Activated T-helper 17 cell treated with anti-CD3 and anti-CD28 coated beads, Interleukin-2, amount 50 U/mL, for 72 hours (primary cell): ENCODE measurements around the gene GSK3A. TPM values are rescaled to one million over a fixed set of nuclear protein-coding genes. Genes with fewer than 3 reads are reported as not detected.
A peak's percentile ranks its signal among the peaks of the same experiment; 100 is the strongest.

ENCODE experiments used
- ATAC-seq: fragments of 150-1000 bp; cut with Tn5 transposase; replicated peaks from 2 replicates; pipeline ENCODE4 v1.10.0; 2021; ENCODE audit warnings: mild to moderate bottlenecking, moderate library complexity
- H3K27ac Mint-ChIP-seq: one replicate; pipeline ENCODE4 v1.8.0; 2022; ENCODE audit warnings: mixed read lengths
- H3K27me3 Mint-ChIP-seq: one replicate; pipeline ENCODE4 v1.8.0; 2022; ENCODE audit warnings: mixed read lengths
- H3K36me3 Mint-ChIP-seq: one replicate; pipeline ENCODE4 v1.8.0; 2022; ENCODE audit warnings: low read depth, mild to moderate bottlenecking, mixed read lengths
- H3K4me1 Mint-ChIP-seq: one replicate; pipeline ENCODE4 v1.8.0; 2022; ENCODE audit warnings: mixed read lengths
- H3K4me3 Mint-ChIP-seq: one replicate; pipeline ENCODE4 v1.8.0; 2022; ENCODE audit warnings: mild to moderate bottlenecking, mixed read lengths
- H3K9me3 Mint-ChIP-seq: one replicate; pipeline ENCODE4 v1.8.0; 2022; ENCODE audit warnings: mixed read lengths
- total RNA-seq, 2 donors: library from RNA; stranded (reverse); gene quantifications; one replicate each; pipeline ENCODE4 v1.2.3, GENCODE V29; 2022

Gene GSK3A
- total RNA-seq, 2 donors from 2014 or later: 30.3 to 47.2 TPM

DNA sequence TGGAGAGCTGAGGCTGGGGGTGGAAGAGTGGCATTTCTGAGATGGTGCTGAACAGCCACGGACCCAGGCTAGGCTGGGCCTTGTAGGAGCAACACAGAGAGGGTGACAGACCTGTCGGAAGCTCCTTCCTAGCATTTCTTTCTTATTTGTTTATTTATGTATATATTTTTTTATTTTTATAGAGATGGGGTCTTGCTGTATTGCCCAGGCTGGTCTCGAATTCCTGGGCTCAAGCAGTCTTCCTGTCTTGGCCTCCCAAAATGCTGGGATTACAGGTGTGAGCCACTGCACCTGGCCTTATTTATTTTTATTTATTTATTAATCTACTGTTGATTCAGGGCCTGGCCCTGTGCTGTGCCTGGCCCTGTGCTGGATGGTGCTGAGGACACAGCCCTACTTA lies 33.1 kb upstream of the GSK3A start:
- H3K4me3 Mint-ChIP-seq: no peak overlapping the region

DNA sequence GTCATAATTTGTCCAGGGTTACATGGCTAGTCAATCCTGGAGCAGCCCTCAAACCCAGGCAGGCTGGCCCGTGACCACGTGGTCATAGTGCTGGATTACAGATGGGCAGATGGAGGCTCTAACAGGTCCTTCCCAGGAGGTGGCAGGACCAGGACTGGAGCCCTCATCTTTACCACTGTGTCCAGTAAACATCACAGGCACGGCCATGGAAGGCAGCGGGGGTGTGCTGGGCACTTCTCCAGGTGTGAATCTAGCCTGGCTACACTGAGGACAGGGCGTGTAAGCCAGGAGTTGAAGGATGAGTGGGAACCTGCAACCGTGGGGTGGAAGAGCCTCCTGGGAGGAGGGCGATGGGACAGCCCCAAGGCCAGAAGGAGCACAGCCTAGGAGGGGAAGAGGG lies 32.7 kb upstream of the GSK3A start:
- Mint-ChIP-seq H3K4me1 (peaks cover 43% of the 10 kb centered on the region), H3K36me3 (peaks cover 65% of the 10 kb centered on the region), H3K9me3 (no peaks in the 10 kb centered on the region), H3K27ac (peak overlapping the region; percentile 46), H3K4me3 (no peak overlapping the region), H3K27me3 (no peaks in the 10 kb centered on the region)
- no peak for ATAC-seq

More for the DNA sequence above, 33.1 kb upstream of the GSK3A start:
- Mint-ChIP-seq H3K9me3 (no peaks in the 10 kb centered on the region), H3K27me3 (no peaks in the 10 kb centered on the region), H3K36me3 (peaks cover 65% of the 10 kb centered on the region), H3K27ac (peak overlapping the region; percentile 46), H3K4me1 (peaks cover 43% of the 10 kb centered on the region)
- ATAC-seq: no peak

DNA sequence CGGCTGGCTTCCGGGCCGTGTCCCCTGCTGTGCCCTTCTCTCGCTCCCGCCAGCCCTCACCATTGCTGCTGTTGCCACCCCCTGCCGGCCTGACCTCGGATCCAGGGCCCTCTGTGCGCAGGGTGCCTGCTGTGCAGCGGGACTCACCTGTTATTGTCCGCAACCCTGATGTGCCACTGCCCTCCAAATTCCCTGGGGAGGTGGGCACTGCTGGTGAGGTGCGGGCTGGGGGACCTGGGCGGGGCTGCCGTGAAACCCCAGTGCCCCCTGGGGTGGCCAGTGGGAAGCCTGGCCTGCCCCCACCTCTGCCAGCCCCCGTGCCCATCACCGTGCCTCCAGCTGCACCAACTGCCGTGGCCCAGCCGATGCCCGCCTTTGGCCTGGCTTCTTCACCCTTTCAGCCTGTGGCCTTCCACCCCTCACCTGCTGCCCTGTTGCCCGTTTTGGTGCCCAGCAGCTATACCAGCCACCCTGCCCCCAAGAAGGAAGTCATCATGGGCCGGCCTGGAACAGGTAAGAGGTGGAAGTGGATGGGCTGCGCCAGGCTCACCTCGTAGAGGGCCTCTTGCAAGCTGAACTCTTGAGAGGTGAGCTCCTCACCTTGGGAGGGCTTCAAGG lies 31.8 kb upstream of the GSK3A start:
- Mint-ChIP-seq H3K4me1 (peaks cover 38% of the 10 kb centered on the region), H3K36me3 (peaks cover 58% of the 10 kb centered on the region), H3K27me3 (no peaks in the 10 kb centered on the region), H3K9me3 (no peaks in the 10 kb centered on the region), H3K4me3 (no peak overlapping the region), H3K27ac (no peak overlapping the region)
- no peak for ATAC-seq

DNA sequence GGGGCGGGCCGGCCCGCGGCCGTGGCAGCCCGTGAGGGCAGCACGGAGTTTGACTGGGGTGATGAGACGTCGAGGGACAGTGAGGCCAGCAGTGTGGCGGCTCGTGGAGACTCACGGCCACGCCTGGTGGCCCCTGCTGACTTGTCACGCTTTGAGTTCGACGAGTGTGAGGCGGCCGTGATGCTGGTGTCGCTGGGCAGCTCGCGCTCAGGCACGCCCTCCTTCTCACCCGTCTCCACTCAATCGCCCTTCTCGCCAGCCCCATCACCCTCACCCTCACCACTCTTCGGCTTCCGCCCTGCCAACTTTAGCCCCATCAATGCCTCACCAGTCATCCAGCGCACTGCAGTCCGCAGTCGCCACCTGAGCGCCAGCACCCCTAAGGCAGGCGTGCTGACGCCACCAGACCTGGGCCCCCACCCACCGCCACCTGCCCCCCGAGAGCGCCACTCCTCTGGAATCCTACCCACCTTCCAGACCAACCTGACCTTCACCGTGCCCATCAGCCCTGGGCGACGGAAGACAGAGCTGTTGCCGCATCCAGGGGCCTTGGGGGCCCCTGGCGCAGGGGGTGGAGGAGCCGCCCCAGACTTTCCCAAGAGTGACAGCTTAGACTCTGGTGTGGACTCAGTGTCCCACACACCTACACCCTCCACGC lies 31.1 kb upstream of the GSK3A start:
- peaks cover 52% of the 10 kb centered on the region for H3K36me3 Mint-ChIP-seq
- H3K27me3 Mint-ChIP-seq: no peaks in the 10 kb centered on the region
- H3K4me3 Mint-ChIP-seq: peak overlapping the region; percentile 22
- no peaks in the 10 kb centered on the region for H3K9me3 Mint-ChIP-seq
- no peak for ATAC-seq
- H3K27ac Mint-ChIP-seq: no peak overlapping the region
- H3K4me1 Mint-ChIP-seq: peaks cover 32% of the 10 kb centered on the region

DNA sequence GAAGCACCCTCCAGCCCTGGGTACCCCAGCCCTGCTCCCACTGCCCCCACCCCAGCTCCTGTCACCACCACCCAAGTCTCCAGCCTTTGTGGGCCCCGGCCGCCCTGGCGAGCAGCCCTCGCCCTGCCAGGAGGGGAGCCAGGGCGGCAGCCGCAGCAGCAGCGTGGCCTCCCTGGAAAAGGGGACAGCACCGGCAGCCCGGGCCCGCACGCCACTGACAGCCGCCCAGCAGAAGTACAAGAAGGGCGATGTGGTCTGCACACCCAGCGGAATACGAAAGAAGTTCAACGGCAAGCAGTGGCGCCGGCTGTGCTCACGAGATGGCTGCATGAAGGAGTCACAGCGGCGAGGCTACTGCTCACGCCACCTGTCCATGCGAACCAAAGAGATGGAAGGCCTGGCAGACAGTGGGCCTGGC lies 30.6 kb upstream of the GSK3A start:
- Mint-ChIP-seq H3K27me3 (no peaks in the 10 kb centered on the region), H3K27ac (no peak overlapping the region), H3K36me3 (peaks cover 48% of the 10 kb centered on the region), H3K4me1 (peaks cover 26% of the 10 kb centered on the region), H3K9me3 (no peaks in the 10 kb centered on the region), H3K4me3 (peak overlapping the region; percentile 22)
- ATAC-seq: no peak

DNA sequence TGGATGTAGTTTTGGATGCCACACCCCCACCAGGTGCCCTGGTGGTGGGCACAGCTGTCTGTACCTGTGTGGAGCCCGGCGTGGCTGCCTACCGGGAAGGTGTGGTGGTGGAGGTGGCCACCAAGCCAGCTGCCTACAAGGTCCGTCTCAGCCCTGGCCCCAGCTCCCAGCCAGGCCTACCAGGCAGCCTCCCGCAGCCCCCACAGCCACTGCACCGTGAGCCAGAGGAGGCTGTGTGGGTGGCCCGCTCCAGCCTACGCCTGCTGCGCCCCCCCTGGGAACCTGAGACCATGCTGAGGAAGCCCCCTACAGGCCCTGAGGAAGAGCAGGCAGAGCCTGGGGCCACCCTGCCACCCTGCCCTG lies 30.1 kb upstream of the GSK3A start:
- H3K36me3 Mint-ChIP-seq: peaks cover 48% of the 10 kb centered on the region
- peaks cover 26% of the 10 kb centered on the region for H3K4me1 Mint-ChIP-seq
- H3K9me3 Mint-ChIP-seq: no peaks in the 10 kb centered on the region
- no peak overlapping the region for H3K27ac Mint-ChIP-seq
- H3K27me3 Mint-ChIP-seq: no peaks in the 10 kb centered on the region
- no peak for ATAC-seq
- no peak overlapping the region for H3K4me3 Mint-ChIP-seq

DNA sequence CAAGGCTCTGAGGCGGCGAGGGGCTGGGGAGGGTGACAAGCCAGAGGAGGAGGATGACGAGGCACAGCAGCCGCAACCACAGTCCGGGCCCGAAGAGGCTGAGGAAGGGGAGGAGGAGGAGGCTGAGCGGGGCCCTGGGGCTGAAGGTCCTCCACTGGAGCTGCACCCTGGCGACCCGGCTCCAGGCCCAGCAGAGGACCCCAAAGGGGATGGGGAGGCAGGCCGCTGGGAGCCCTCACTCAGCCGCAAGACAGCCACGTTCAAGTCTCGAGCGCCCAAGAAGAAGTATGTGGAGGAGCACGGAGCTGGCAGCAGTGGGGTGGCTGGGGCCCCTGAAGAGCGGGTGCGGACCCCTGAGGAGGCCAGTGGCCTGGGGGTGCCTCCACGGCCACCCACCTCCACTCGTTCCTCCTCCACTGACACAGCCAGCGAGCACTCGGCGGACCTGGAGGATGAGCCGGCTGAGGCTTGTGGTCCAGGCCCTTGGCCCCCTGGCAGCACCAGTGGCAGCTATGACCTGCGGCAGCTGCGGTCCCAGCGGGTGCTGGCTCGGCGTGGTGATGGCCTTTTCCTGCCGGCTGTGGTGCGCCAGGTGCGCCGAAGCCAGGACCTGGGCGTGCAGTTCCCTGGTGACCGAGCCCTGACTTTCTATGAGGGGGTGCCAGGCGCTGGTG lies 29.6 kb upstream of the GSK3A start:
- ATAC-seq: no peak
- no peak overlapping the region for H3K4me3 Mint-ChIP-seq
- no peak overlapping the region for H3K27ac Mint-ChIP-seq
- H3K4me1 Mint-ChIP-seq: peaks cover 26% of the 10 kb centered on the region
- H3K9me3 Mint-ChIP-seq: no peaks in the 10 kb centered on the region
- no peaks in the 10 kb centered on the region for H3K27me3 Mint-ChIP-seq
- H3K36me3 Mint-ChIP-seq: peaks cover 43% of the 10 kb centered on the region

DNA sequence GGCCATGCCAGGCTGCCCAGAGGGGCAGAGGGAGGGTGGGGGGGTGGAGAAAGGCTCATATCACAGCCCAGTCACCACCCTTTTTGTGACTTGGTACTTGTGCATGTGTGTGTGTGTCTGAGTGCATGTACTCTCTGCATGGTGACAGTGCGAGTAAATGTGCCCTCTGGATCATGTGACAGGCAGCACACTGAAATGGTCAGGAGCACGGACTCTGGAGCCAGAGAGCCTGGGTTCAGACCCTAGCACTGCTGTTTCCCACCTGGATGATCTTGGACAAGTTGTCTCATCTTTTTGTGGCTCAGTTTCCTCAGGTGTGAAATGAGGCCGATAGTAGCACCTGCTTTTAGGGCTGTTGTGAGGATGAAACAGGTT lies 28.6 kb upstream of the GSK3A start:
- Mint-ChIP-seq H3K4me1 (peaks cover 22% of the 10 kb centered on the region), H3K27me3 (no peaks in the 10 kb centered on the region), H3K4me3 (no peak overlapping the region), H3K36me3 (peaks cover 33% of the 10 kb centered on the region), H3K9me3 (no peaks in the 10 kb centered on the region), H3K27ac (no peak overlapping the region)
- no peak for ATAC-seq

DNA sequence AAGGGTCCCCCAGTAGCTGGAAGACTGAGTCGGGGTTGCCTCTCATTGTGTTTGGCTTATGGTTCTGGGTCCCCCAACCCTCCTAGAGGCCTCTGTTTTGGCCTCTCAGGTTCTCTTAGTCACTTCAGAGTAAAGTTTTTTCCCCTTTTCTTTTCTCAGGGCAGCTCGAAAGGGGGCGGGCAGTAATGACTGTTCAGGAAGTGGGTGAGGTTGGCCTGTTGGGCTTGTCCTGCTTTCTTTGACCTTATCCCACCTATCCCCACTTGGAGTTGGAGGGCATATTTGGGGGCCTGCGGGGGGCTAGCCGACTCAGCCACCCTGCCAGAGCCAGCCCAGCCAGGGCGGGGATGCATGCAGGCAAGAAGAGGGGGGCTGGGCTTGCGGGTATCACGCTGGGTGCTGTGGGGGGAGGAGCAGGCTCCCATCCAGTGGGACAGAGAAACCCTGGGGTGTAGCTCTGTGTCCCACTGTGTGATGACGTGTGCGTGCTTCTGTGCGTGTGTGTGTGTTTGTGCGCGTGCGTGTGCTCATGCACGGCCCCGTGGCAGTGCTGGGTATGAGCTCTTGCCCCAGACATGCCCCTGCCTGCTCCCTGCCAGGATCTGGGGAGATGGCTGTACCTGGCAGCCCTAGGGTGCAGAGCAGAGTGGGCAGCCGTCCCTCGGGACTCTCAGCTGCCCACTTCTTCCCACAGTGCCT lies 28.1 kb upstream of the GSK3A start:
- Mint-ChIP-seq H3K36me3 (peaks cover 30% of the 10 kb centered on the region), H3K4me1 (peaks cover 18% of the 10 kb centered on the region), H3K27ac (no peak overlapping the region), H3K9me3 (no peaks in the 10 kb centered on the region), H3K27me3 (no peaks in the 10 kb centered on the region), H3K4me3 (no peak overlapping the region)
- peak; percentile 24 for ATAC-seq

DNA sequence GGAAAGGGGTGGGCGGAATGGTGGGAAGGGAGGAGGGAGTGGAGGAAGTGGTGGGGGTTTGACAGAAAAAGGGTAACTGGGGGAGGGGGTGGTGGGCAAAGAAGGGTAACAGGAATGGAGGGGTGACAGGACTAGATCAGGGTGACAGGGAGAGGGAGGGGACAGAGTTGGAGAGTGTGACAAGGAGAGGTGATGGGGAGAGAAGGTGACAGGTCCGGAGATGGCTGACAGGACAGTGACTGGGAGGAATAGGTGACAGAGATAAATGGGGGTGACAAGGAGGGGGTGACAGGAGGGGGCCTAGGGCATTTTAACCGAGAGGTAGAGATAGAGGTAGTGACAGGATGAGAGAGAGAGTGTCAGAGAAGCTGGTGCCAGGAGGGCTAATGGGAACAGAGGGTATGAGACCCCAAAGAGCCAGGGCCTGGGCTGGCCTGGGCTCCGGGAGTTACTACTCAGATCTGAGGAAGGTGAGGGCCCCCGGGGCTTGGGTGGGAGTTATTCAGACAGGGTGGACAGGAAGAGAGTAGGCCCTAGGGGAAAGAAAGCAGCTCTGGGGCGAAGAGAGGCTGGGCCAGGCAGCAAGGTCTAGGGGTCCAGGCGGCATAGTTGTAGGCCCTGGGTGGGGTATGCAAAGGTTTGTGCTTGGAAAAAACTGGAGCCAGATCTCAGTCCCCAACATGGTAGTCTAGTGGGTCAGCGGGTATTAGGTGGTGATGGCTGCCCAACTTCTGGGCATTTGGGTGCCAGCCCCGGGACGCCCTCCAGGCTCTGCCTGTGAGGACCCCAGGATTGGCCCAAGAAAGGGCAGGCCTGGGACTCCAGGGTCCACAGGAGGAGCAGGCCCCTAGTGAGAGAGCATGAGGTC lies 27.3 kb upstream of the GSK3A start:
- H3K36me3 Mint-ChIP-seq: peaks cover 23% of the 10 kb centered on the region

DNA sequence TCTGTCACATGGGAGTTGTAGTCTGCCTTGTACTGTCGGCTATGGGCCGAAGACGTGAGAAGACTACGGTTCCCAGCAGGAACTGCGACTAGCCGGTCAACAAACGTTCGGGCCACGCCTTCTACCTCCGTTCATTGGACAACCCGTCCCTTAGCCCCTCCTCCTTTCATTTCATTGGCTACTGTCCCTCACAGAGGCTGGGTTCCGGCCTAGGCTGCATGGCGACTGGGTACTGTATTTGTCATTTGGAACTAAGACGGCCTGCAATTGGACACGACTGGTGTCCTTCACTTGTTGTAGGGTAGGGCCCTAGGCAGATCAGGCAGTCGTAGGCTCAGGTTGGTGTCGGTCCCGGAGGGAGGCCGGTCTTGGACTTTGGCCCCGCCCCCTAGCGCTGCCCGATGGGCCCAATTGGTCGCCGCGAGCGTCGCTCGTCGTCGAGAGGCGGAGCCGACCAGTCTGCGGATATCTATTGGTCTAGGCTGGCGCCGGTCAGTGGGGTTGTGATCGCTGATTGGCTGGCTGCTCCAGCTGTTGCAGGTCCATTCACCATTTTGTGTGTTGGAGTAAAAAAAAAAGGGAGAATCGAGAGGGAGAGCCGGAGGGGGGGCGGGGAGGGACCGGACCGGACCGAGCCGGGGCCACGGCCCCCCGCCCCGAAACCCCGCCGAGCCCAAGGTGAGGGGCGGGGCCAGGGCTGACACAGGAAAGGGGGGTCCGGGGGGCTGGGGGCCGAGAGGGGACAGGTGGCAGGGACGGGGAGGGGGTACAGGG lies 26.5 kb upstream of the GSK3A start, which contains the start of gene CIC:
Gene CIC, plus strand, starts transcription at position 549 of the 774 bp plus-strand sequence. CDS start 2,532 bp downstream, outside the sequence.
- H3K27me3 Mint-ChIP-seq: no peaks in the 10 kb centered on the region
- H3K9me3 Mint-ChIP-seq: no peaks in the 10 kb centered on the region
- no peak within 1 kb of the TSS for H3K27ac Mint-ChIP-seq
- peak; percentile 83 for ATAC-seq
- H3K36me3 Mint-ChIP-seq: peaks cover 15% of the 10 kb centered on the region
- H3K4me3 Mint-ChIP-seq: no peak within 1 kb of the TSS
- peaks cover 9% of the 10 kb centered on the region for H3K4me1 Mint-ChIP-seq

More for the DNA sequence above, 27.3 kb upstream of the GSK3A start:
- Mint-ChIP-seq H3K4me3 (no peak overlapping the region), H3K9me3 (no peaks in the 10 kb centered on the region), H3K4me1 (peaks cover 12% of the 10 kb centered on the region), H3K27me3 (no peaks in the 10 kb centered on the region), H3K27ac (no peak overlapping the region)
- ATAC-seq: no peak

DNA sequence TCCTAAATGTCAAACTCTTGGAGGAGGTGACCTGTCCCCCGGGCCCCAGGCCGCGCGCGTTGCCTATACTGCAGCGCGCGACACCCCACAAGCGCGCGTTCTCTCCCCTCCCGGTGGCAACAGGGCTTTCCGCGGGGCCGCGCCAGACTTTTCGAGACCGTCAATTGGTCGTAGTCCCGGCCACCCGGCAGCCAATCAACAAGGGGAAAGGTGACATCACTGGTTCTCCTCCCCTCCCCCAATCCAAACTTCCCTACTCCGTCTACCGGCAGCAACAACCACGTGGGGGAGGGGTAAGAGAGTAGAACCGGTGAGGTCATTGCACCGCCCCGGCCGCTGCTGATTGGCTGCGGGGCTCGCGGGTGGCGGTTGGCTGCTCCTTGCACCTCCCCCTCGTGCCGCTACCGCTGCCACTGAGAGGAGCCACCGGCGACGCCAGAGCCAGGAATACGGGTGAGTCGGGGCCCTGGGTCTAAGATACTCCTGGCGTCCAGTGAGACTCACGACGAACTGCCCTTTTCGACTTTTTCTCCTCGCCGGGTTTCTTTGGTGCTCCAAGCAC lies 25.8 kb upstream of the GSK3A start:
- H3K27ac Mint-ChIP-seq: no peak overlapping the region
- peaks cover 9% of the 10 kb centered on the region for H3K4me1 Mint-ChIP-seq
- no peaks in the 10 kb centered on the region for H3K27me3 Mint-ChIP-seq
- H3K9me3 Mint-ChIP-seq: no peaks in the 10 kb centered on the region
- ATAC-seq: peak; percentile 68
- H3K4me3 Mint-ChIP-seq: no peak overlapping the region
- peaks cover 8% of the 10 kb centered on the region for H3K36me3 Mint-ChIP-seq

DNA sequence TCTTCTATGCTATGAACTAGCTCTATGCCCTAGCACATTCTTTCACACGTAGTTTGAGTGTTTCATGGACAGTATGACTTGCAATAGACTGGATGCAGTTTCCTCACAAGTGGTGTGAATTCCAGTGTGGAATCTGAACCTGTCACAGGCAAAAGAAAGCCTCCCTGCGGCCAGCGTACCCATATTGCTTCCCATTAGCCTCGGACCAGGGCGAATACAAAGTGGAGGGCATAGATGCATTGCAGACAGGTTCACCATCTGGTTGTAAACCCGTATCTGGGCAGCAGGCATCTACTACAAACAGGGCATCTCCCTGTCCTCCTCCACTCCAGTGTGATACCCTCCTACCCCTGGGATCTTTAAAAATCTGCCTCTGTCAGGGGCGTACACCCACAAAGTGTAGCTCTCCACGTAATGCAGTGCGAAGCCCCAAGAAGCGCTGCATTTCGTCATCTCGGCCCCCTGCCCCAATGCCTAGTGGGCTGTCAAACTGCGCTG lies 25.3 kb upstream of the GSK3A start:
- peaks cover 9% of the 10 kb centered on the region for H3K4me1 Mint-ChIP-seq
- no peak overlapping the region for H3K27ac Mint-ChIP-seq
- no peak for ATAC-seq
- H3K4me3 Mint-ChIP-seq: no peak overlapping the region
- peaks cover 3% of the 10 kb centered on the region for H3K36me3 Mint-ChIP-seq
- no peaks in the 10 kb centered on the region for H3K27me3 Mint-ChIP-seq
- H3K9me3 Mint-ChIP-seq: no peaks in the 10 kb centered on the region
